NCI-H1105 treated with DMSO at 0.1 percent for 48 hours (cell line): ENCODE measurements around the gene TMEM255A.
A peak's percentile ranks its signal among the peaks of the same experiment; 100 is the strongest.

ENCODE experiments used
- DNase-seq: peaks from one replicate; lab custom pipeline; 2025; lab: John Stamatoyannopoulos, UW

The TMEM255A gene

DNA sequence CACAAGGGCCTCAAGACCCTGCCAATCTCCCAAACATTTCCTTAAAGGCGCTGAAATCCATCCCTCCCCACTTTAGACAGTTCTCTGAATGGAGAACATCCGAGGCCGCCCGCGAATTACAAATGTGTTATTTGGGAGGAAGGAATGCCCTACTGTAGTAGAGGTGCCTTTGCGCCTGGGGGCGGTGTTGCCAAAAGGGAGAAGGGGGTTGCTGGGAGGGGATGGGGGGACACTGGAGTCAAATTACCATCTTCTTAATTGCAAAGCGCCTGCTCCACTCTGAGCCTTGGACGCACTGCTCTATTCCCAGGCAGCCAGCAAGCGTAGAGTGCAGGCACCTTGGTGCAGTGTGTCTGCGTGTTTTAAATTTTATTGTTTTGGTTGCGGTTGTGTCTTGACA is 2.7 kb downstream of the TMEM255A start:
- peak; percentile 49 for DNase-seq

DNA sequence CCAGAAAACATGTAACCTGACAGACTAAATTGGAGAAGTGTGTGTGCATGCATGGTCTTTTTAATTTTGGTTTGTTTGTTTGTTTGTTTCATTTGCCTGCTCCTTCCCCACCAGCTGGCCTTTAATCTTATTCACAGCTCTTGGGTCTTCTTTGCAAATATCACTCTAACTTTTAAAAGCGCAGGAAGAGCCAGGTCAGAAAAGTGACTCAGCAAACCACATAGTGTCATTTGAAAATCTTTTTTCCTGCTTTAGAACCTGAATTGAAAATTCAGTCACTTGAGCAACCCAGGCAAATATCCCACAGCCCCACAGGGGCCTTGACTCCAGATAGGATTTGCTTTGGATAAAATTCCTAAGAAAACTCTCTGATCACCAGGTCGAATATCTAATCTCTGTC is 4.6 kb downstream of the TMEM255A start:
- no peak for DNase-seq

GRCh38 chrX:120305531-120306141 is 5.6 kb downstream of the TMEM255A start:
- no peak for DNase-seq

DNA sequence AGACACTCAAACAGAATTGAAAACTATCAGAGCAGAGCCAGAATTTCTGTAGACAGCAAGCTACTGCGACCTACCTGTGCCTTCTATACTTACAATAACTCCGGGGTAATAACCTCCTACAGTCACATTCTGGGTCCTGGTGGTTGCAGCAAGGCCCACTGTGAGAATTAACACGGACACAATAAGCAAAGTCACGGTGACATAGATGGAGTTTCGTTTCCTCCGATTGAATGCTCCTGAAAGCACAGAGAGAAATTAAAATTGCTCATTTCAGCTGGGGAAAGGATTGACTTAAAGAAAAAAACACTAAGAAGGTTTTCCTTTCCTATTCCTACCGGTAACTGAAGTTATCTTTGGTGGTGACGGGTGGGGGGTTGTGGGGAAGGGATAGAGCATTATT is 7.0 kb downstream of the TMEM255A start:
- no peak for DNase-seq

- DNase-seq: no peak
Measured at GRCh38 chrX:120302434-120302833, 8.8 kb downstream of the TMEM255A start.

- DNase-seq: no peak
Measured at GRCh38 chrX:120301960-120302359, 9.3 kb downstream of the TMEM255A start.

GRCh38 chrX:120301497-120301896 is 9.8 kb downstream of the TMEM255A start:
- no peak for DNase-seq

DNA sequence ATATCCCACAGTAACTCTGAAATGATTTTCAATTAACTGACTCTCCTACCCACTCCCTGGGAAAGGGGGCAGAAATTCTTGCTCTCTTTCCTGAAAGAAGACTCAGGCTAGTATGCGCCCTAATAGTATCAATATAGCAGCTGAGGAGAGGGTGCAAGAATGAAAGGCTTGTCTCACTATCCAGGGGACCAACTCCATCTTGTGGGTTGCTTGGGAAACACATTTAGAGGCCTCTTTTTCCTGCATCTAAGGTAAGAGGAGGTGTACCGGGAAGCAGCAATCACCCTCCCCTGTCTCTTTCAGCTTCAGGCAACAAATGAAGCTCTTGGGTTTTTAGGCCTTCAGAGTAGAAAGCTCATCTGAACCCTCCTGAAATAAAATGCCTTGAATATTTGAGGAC is 11.3 kb downstream of the TMEM255A start:
- peak; percentile 2 for DNase-seq

- DNase-seq: no peak
Measured at GRCh38 chrX:120297923-120298322, 13.3 kb downstream of the TMEM255A start.

DNA sequence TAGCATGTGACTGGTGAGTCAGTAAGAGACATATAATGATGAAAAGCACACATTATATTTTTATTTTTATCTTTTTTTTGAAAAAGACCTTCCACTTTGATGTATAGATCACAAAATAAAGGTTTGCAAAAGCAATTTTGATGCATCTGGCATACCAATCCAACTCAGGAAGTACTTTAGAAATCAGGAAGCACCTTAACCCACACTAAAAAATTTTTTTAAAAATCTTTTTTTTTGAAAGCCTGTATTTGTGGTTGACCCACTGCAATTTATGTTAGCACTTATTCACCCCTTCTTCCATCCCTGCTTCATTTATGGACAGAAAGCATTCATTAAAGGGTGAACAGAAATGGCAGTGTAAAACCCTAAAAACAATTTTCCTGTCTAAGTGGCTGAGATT is 16.6 kb downstream of the TMEM255A start:
- no peak for DNase-seq

DNA sequence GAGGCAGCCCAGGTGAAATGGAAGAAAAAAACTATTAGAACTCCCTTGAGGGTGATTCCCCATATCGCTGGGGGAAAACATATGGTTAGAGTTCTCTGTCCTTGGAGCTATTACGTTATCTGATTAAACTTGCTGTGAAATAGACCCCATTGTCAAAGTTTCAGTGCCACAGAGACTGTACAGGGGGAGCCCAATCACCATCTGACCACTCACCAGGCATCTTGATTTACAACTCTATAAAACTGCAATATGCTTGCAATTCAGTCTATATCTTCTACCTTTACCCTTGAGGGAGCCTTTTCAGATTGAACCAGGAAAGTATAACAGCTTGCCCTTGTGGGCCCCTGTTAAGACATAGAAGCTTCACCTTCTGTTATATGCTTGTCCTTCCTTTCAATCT is 18.2 kb downstream of the TMEM255A start:
- no peak for DNase-seq

DNA sequence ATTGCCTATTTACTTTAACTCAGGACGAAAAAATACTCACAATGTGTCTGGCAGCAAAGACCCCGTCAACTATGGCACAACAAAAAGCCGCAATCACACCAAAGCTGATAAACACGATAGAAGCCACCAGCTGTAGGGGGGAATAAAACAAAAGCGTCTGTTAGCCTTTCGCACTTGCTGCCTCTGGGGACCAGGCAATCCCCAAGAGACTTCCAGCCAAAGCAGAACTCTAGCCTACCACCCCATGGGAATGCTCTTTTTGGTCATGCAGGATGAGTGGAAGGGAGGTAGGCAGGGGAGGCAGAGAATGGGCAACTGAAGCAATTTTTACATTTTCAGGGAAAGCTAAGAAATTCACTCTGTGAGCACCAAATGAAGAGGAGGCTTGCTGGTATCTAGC is 20.1 kb downstream of the TMEM255A start:
- no peak for DNase-seq

GRCh38 chrX:120290107-120290506 is 21.2 kb downstream of the TMEM255A start:
- DNase-seq: no peak

GRCh38 chrX:120287513-120288112 is 23.6 kb downstream of the TMEM255A start:
- DNase-seq: no peak

- DNase-seq: no peak
Measured at GRCh38 chrX:120286733-120287512, 24.3 kb downstream of the TMEM255A start.

GRCh38 chrX:120282697-120283096 is 28.6 kb downstream of the TMEM255A start:
- no peak for DNase-seq

DNA sequence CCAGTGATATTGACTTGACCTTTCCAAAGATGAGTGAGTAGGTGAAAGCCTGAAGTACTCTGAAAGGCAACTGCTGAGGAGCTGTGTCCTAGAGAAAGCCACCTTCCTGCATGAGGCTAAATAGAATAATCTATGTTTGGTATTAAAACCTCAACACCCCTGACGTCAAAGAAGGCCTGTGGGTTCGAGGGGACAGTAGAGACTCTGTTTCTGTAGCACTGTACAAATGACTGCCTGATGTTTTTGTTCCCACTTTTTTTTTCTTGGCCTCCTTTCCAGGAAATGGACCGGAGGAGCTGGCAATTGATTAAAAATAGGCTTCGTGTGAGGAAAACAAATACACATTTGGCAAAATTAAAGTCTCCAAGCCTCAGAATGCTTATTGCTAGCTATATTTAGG is 29.5 kb downstream of the TMEM255A start:
- DNase-seq: no peak

- DNase-seq: no peak
Measured at GRCh38 chrX:120281021-120281624, 30.1 kb downstream of the TMEM255A start.

GRCh38 chrX:120274958-120275357 is 36.3 kb downstream of the TMEM255A start:
- DNase-seq: no peak

- DNase-seq: no peak
Measured at GRCh38 chrX:120274145-120274544, 37.1 kb downstream of the TMEM255A start.

- no peak for DNase-seq
Measured at GRCh38 chrX:120271218-120271617, 40.0 kb downstream of the TMEM255A start.

- no peak for DNase-seq
Measured at GRCh38 chrX:120270567-120270966, 40.7 kb downstream of the TMEM255A start.
